DND-41 (cell line): ENCODE results near the gene RNMT.

Source experiments
- ATAC-seq: fragments of 200-7000 bp; cut with Tn5 transposase; 3 replicates; pipeline ENCODE4 v1.9.1; 2021; ENCODE audit warnings: low read depth; ENCODE audit not compliant: insufficient read depth
- DNase-seq: peaks from one replicate; pipeline ENCODE4 v3.0.0-alpha.2; 2020
- H2AFZ ChIP-seq: 2 replicates; pipeline ENCODE4 v1.6.0; 2012; ENCODE audit warnings: low read depth, low read length
- H3K27ac ChIP-seq: 2 replicates; pipeline ENCODE4 v1.5.1; 2012; ENCODE audit warnings: low read length, inconsistent platforms
- H3K27me3 ChIP-seq: fragments of 200-600 bp; sonication (generic); 2 replicates; pipeline ENCODE4 v1.6.0; 2012; ENCODE audit warnings: low read length, mild to moderate bottlenecking, inconsistent platforms; ENCODE audit not compliant: insufficient read depth, poor library complexity
- H3K36me3 ChIP-seq: 2 replicates; pipeline ENCODE4 v1.5.1; 2012; ENCODE audit warnings: low read length, inconsistent platforms; ENCODE audit not compliant: insufficient read depth
- H3K4me1 ChIP-seq: 2 replicates; pipeline ENCODE4 v1.5.1; 2012; ENCODE audit warnings: mild to moderate bottlenecking, low read length; ENCODE audit not compliant: insufficient read depth
- H3K4me2 ChIP-seq: 2 replicates; pipeline ENCODE4 v1.6.0; 2012; ENCODE audit warnings: mild to moderate bottlenecking, moderate library complexity, low read length, inconsistent platforms; ENCODE audit not compliant: insufficient read depth
- H3K4me3 ChIP-seq, 2 experiments: fragments of 200-600 bp in 1 of 2; shearing (Covaris generic) in 1 of 2; 2 replicates each; pipeline ENCODE4 v1.5.1; 2012 to 2016; ENCODE audit warnings: inconsistent platforms in 2 of 2, low read length in 2 of 2, mild to moderate bottlenecking in 2 of 2, low read depth in 1 of 2, moderate library complexity in 1 of 2
- H3K79me2 ChIP-seq: 2 replicates; pipeline ENCODE4 v1.6.0; 2012; ENCODE audit warnings: low read length, inconsistent platforms; ENCODE audit not compliant: insufficient read depth
- H3K9ac ChIP-seq: 2 replicates; pipeline ENCODE4 v1.6.0; 2012; ENCODE audit warnings: low read depth, mild to moderate bottlenecking, inconsistent platforms, low read length, moderate library complexity
- H3K9me3 ChIP-seq: 2 replicates; pipeline ENCODE4 v1.5.1; 2012; ENCODE audit warnings: low read length, moderate library complexity, mild to moderate bottlenecking, inconsistent platforms; ENCODE audit not compliant: insufficient read depth, severe bottlenecking
- H4K20me1 ChIP-seq: 2 replicates; pipeline ENCODE4 v1.6.0; 2012; ENCODE audit warnings: low read length; ENCODE audit not compliant: insufficient read depth
- EZH2 ChIP-seq: IDR thresholded peaks from 3 replicates; pipeline ENCODE4 v1.6.1; 2012; ENCODE audit warnings: borderline replicate concordance, low read depth, mild to moderate bottlenecking, moderate library complexity, low read length, inconsistent platforms; ENCODE audit not compliant: severe bottlenecking
- TF ChIP-seq, protein P1 (sequence below): IDR thresholded peaks from 2 replicates; pipeline ENCODE4 v1.5.1; 2012; ENCODE audit warnings: borderline replicate concordance, low read length, moderate library complexity, mild to moderate bottlenecking; ENCODE audit not compliant: poor library complexity, severe bottlenecking; ENCODE audit errors: extremely low read depth

RNMT gene

GRCh38 chr18:13758622-13759021 is 32.1 kb downstream of the RNMT start:
- DNase-seq (no peak), ATAC-seq (no peak)
- Histone ChIP-seq H3K36me3 (peaks cover 66% of the 10 kb centered on the region), H3K4me2 (no peak overlapping the region), H3K4me1 (no peaks in the 10 kb centered on the region), H3K9me3 (no peaks in the 10 kb centered on the region), H3K4me3 (no peak overlapping the region), H4K20me1 (no peaks in the 10 kb centered on the region), H3K9ac (no peak overlapping the region), H3K27ac (no peak overlapping the region), H3K27me3 (no peaks in the 10 kb centered on the region), H3K79me2 (no peaks in the 10 kb centered on the region), H2AFZ (no peak overlapping the region)
- TF ChIP-seq, protein P1, sequence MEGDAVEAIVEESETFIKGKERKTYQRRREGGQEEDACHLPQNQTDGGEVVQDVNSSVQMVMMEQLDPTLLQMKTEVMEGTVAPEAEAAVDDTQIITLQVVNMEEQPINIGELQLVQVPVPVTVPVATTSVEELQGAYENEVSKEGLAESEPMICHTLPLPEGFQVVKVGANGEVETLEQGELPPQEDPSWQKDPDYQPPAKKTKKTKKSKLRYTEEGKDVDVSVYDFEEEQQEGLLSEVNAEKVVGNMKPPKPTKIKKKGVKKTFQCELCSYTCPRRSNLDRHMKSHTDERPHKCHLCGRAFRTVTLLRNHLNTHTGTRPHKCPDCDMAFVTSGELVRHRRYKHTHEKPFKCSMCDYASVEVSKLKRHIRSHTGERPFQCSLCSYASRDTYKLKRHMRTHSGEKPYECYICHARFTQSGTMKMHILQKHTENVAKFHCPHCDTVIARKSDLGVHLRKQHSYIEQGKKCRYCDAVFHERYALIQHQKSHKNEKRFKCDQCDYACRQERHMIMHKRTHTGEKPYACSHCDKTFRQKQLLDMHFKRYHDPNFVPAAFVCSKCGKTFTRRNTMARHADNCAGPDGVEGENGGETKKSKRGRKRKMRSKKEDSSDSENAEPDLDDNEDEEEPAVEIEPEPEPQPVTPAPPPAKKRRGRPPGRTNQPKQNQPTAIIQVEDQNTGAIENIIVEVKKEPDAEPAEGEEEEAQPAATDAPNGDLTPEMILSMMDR, result no peak
- TF ChIP-seq EZH2, result no peak

DNA sequence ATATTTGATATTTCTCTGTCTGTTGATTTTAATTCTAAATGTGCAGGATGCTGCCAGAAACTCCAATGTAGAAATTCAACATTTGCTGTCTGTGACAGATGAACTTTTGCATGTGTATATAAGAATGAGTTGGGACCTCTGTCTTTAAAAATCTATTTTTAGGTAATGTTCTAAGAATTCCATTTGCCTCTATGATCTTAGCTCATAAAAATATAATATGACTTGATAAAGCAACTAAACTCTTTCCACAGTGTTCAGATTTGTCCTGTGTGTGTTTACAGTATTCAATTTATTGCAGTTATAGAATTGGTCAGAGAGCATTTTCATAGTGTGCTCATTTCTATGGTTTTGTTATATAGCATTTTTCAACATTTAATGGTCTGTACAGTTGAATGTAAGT is 33.6 kb downstream of the RNMT start:
- no peak overlapping the region for H3K4me3 ChIP-seq
- no peak for DNase-seq
- no peaks in the 10 kb centered on the region for H3K4me1 ChIP-seq
- H3K36me3 ChIP-seq, result peaks cover 60% of the 10 kb centered on the region
- no peak overlapping the region for H3K4me2 ChIP-seq
- no peaks in the 10 kb centered on the region for H3K27me3 ChIP-seq
- H3K27ac ChIP-seq, result no peak overlapping the region
- TF ChIP-seq, protein P1, result no peak
- no peak for TF ChIP-seq EZH2
- H2AFZ ChIP-seq, result no peak overlapping the region
- ATAC-seq, result no peak
- peaks cover 3% of the 10 kb centered on the region for H3K9me3 ChIP-seq
- no peaks in the 10 kb centered on the region for H4K20me1 ChIP-seq
- H3K79me2 ChIP-seq, result no peaks in the 10 kb centered on the region
- no peak overlapping the region for H3K9ac ChIP-seq

GRCh38 chr18:13762690-13763439 is 36.4 kb downstream of the RNMT start:
- Histone ChIP-seq H4K20me1 (no peaks in the 10 kb centered on the region), H3K9me3 (peaks cover 3% of the 10 kb centered on the region), H3K27ac (no peak overlapping the region), H3K4me1 (no peaks in the 10 kb centered on the region), H3K4me3 (no peak overlapping the region), H3K36me3 (peaks cover 34% of the 10 kb centered on the region), H3K9ac (no peak overlapping the region), H3K79me2 (no peaks in the 10 kb centered on the region), H3K27me3 (no peaks in the 10 kb centered on the region), H2AFZ (no peak overlapping the region), H3K4me2 (no peak overlapping the region)
- TF ChIP-seq, protein P1, result no peak
- no peak for TF ChIP-seq EZH2
- DNase-seq (no peak), ATAC-seq (no peak)
